HEK293 (cell line): ENCODE results near the gene ZNF79.

Source experiments
- SETDB1 ChIP-seq: IDR thresholded peaks from one replicate; pipeline ENCODE4 v1.6.1; 2017; ENCODE audit warnings: mild to moderate bottlenecking, low read length, moderate library complexity, mixed read lengths; ENCODE audit not compliant: insufficient read length
- ZNF266 ChIP-seq: fragments of 450-650 bp; formaldehyde crosslinking; IDR thresholded peaks from 2 replicates; pipeline ENCODE4 v1.5.1; 2016; ENCODE audit warnings: missing biosample characterization, missing genetic modification characterization, low read depth
- ZNF354C ChIP-seq: fragments of 450-650 bp; formaldehyde crosslinking; IDR thresholded peaks from 2 replicates; pipeline ENCODE4 v1.5.1; 2016; ENCODE audit warnings: missing biosample characterization, missing genetic modification characterization, low read depth, borderline replicate concordance
- ZNF48 ChIP-seq: fragments of 450-650 bp; formaldehyde crosslinking; IDR thresholded peaks from 2 replicates; pipeline ENCODE4 v1.5.1; 2016; ENCODE audit warnings: missing biosample characterization, missing genetic modification characterization
- TF ChIP-seq, protein P1 (sequence below): fragments of 450-650 bp; formaldehyde crosslinking; IDR thresholded peaks from 2 replicates; pipeline ENCODE4 v1.5.1; 2016; ENCODE audit warnings: missing biosample characterization, missing genetic modification characterization
- TF ChIP-seq, protein P2 (sequence below): fragments of 450-650 bp; formaldehyde crosslinking; IDR thresholded peaks from 2 replicates; pipeline ENCODE4 v1.5.1; 2016; ENCODE audit warnings: missing biosample characterization, missing genetic modification characterization
- TF ChIP-seq, protein P3 (sequence below): fragments of 450-650 bp; formaldehyde crosslinking; IDR thresholded peaks from 2 replicates; pipeline ENCODE4 v1.5.1; 2016; ENCODE audit warnings: missing biosample characterization, missing genetic modification characterization

DNA sequence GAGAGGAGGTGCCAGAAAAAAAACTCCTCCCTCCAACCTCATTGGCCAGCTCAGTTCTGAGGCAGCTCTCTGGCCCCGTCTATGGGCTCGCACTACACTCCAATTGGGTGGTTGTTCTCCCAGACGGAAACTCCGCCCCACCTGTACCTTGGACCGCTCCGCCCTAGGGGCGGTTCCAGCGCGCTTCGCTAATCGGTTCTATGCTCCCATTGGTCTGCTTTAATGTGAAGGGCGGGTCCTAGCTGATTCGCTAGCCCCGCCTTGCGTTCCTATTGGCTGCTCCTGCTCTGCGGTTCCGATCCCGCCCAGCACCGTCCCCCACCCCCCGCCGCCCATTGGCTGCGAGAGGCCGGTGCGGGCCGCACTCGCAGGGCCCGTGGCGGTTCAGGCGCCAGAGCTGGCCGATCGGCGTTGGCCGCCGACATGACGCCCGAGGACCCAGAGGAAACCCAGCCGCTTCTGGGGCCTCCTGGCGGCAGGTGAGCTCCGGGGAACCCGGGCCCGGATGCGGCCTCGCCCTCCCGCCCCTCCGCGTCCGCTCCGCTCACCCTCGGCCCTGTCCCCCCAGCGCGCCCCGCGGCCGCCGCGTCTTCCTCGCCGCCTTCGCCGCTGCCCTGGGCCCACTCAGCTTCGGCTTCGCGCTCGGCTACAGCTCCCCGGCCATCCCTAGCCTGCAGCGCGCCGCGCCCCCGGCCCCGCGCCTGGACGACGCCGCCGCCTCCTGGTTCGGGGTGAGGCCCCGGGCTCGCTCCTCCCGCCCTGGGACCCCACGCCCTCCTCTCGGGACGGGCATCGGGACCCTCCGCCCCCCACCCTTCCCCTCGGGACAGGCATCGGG, 27.2 kb upstream of the ZNF79 start, which contains the start of gene SLC2A8:
- TF ChIP-seq ZNF266 (tag by site-specific recombination) (no peak), ZNF354C (tag by site-specific recombination) (no peak), ZNF48 (tag by site-specific recombination) (no peak), SETDB1 (no peak)
- TF ChIP-seq, protein P1, sequence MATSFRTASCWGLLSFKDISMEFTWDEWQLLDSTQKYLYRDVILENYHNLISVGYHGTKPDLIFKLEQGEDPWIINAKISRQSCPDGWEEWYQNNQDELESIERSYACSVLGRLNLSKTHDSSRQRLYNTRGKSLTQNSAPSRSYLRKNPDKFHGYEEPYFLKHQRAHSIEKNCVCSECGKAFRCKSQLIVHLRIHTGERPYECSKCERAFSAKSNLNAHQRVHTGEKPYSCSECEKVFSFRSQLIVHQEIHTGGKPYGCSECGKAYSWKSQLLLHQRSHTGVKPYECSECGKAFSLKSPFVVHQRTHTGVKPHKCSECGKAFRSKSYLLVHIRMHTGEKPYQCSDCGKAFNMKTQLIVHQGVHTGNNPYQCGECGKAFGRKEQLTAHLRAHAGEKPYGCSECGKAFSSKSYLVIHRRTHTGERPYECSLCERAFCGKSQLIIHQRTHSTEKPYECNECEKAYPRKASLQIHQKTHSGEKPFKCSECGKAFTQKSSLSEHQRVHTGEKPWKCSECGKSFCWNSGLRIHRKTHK, result no peak
- TF ChIP-seq, protein P2, sequence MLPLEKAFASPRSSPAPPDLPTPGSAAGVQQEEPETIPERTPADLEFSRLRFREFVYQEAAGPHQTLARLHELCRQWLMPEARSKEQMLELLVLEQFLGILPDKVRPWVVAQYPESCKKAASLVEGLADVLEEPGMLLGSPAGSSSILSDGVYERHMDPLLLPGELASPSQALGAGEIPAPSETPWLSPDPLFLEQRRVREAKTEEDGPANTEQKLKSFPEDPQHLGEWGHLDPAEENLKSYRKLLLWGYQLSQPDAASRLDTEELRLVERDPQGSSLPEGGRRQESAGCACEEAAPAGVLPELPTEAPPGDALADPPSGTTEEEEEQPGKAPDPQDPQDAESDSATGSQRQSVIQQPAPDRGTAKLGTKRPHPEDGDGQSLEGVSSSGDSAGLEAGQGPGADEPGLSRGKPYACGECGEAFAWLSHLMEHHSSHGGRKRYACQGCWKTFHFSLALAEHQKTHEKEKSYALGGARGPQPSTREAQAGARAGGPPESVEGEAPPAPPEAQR (tag by site-specific recombination), result no peak
- TF ChIP-seq, protein P3, sequence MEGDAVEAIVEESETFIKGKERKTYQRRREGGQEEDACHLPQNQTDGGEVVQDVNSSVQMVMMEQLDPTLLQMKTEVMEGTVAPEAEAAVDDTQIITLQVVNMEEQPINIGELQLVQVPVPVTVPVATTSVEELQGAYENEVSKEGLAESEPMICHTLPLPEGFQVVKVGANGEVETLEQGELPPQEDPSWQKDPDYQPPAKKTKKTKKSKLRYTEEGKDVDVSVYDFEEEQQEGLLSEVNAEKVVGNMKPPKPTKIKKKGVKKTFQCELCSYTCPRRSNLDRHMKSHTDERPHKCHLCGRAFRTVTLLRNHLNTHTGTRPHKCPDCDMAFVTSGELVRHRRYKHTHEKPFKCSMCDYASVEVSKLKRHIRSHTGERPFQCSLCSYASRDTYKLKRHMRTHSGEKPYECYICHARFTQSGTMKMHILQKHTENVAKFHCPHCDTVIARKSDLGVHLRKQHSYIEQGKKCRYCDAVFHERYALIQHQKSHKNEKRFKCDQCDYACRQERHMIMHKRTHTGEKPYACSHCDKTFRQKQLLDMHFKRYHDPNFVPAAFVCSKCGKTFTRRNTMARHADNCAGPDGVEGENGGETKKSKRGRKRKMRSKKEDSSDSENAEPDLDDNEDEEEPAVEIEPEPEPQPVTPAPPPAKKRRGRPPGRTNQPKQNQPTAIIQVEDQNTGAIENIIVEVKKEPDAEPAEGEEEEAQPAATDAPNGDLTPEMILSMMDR (tag by site-specific recombination), result no peak
